ENCODE measurements around the gene FAM187B. TPM values are rescaled to one million over a fixed set of nuclear protein-coding genes. Genes with fewer than 3 reads are reported as not detected.

Gene FAM187B
- total and polyA plus RNA-seq, 2 donors (not counting 1 experiment from before 2014, with no cell fraction given) = 0.25 TPM; not detected in 1

DNA sequence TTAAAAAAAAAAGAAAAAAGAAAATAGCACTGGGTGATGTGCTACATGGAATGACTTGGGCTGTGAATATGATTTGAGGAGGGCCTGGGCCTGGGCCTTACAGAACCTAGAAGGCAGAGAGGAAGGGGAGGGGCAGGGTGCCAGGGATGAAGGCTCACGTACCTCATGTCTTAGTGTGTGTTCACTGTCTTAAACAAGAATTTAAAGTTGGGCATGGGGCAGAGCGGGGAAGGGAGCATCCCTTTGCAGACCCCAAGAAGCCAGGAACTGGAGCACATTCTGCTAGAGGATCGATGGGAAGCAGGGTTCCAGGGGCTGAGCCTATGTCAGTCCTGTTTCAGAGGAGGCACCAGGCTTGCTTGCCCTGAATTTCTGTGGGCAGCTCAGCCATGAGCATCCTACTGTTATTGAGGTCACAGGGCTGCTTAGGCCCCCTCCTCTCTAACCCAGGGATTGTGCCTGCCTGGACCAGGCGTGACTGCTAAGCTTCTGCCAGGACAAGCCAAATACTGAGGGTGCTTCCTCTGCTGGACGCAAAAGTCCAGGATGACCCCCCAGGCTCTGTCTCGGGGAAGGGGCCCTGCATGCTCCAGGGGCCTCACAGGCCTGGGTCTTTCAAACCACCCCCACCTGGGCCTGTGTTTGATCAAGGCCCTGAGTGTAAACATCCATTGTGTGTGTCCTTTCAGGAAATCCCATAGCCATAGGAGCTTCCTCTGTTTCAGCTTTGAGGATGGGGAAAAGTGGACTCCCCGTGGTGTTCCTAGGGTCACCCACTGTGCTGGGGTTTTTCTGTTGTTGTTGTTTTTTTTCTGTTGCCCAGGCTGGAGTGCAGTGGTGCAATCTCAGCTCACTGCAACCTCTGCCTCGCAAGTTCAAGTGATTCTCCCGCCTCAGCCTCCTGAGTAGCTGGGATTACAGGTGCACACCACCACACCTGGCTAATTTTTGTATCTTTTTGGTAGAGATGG lies 25.1 kb upstream of the FAM187B start:
- H3K4me2 ChIP-seq (replicated peaks; ENCODE audit: low read depth, low read length, poor library complexity, severe bottlenecking) = no peak overlapping the region
- H3K4me1 ChIP-seq (ENCODE audit: control insufficient read depth in 2 of 2, insufficient read depth in 2 of 2, low read length in 2 of 2) = peaks cover 8 to 15% of the 10 kb centered on the region in 2 donors
- H3K36me3 ChIP-seq (replicated peaks in 1 of 2; ENCODE audit: control extremely low read depth in 1 of 2, control insufficient read depth in 1 of 2, extremely low read depth in 1 of 2, insufficient read depth in 2 of 2, low read length in 1 of 2) = peaks cover 0 to 8% of the 10 kb centered on the region in 2 experiments
- Mint-ChIP-seq H3K4me1 (peaks cover 23% of the 10 kb centered on the region), H3K9me3 (ENCODE audit: insufficient read depth) (no peaks in the 10 kb centered on the region), H3K4me3 (no peak overlapping the region), H3K27me3 (no peaks in the 10 kb centered on the region), H3K27ac (no peak overlapping the region)
- H3K27ac ChIP-seq (ENCODE audit: low read length in 2 of 2) = no peak overlapping the region
- H3K4me3 ChIP-seq (ENCODE audit: control extremely low read depth in 1 of 5, extremely low read depth in 1 of 5, insufficient read depth in 1 of 5, low read depth in 2 of 5, low read length in 4 of 5) = no peak overlapping the region
- ChIA-PET POLR2A (no interaction called here), CTCF (interaction anchor here (0.8 kb wide), 1 partner anchor 139 kb away, joined by 3 read pairs; no protein-coding TSS in a partner anchor)
- ATAC-seq (ENCODE audit: low read depth) (no peak), DNase-seq (no peak)
- H4K20me1 ChIP-seq (ENCODE audit: control insufficient read depth, insufficient read depth, low read length, poor library complexity, severe bottlenecking) = peaks cover 5% of the 10 kb centered on the region
- H3K27me3 ChIP-seq (replicated peaks in 1 of 4; ENCODE audit: control extremely low read depth in 1 of 4, control insufficient read depth in 3 of 4, insufficient read depth in 4 of 4, low read length in 3 of 4) = no peaks in the 10 kb centered on the region
- TF ChIP-seq EZH2 (IDR thresholded peaks at IDR 0.05; ENCODE audit: borderline replicate concordance, insufficient read depth, low read depth, low read length, poor library complexity, severe bottlenecking) = no peak
- H3K9ac ChIP-seq (ENCODE audit: low read length) = no peak overlapping the region
- H3K9me3 ChIP-seq (ENCODE audit: control extremely low read depth in 1 of 3, control insufficient read depth in 2 of 3, insufficient read depth in 1 of 3, low read length in 2 of 3) = no peaks in the 10 kb centered on the region
- no peaks in the 10 kb centered on the region for H3K79me2 ChIP-seq (ENCODE audit: control insufficient read depth, insufficient read depth, low read length)
- over 99% methylated on average over 8 of the region's 9 CpGs for WGBS (ENCODE audit: insufficient coverage)
- no peak overlapping the region for H2AFZ ChIP-seq (ENCODE audit: insufficient read depth, low read depth, low read length, poor library complexity, severe bottlenecking)
- intact Hi-C loops (cut with micrococcal nuclease) = no loop called here

DNA sequence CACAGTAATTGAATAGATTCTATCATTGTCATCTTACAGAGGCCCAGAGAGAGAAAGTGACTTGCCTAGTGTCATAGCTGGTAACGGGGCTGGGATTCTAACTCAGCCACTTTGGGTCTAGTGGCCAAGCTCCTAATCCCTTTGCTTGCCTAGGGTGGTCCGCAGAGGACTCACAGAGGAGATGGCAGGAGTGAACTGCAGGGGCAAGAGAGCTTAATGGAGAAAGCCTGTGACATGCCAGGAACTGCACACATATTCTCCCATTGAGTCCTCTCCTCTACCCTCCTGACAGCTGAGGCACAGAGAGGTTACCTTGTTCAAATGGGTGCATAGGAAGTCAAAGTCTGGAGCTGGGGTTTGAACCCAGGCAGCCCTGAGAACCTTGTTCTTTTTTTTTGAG lies 22.9 kb upstream of the FAM187B start:
- H3K79me2 ChIP-seq (ENCODE audit: control insufficient read depth, insufficient read depth, low read length) = no peaks in the 10 kb centered on the region
- Mint-ChIP-seq H3K4me1 (peaks cover 29% of the 10 kb centered on the region), H3K4me3 (no peak overlapping the region), H3K9me3 (ENCODE audit: insufficient read depth) (no peaks in the 10 kb centered on the region), H3K27ac (no peak overlapping the region), H3K27me3 (no peaks in the 10 kb centered on the region)
- POLR2A ChIA-PET = interaction anchor here (0.7 to 1.1 kb wide), 4 partner anchors 12 to 157 kb away, joined by 3 to 5 read pairs (median 3); no protein-coding TSS in a partner anchor
- no peak overlapping the region for H3K4me3 ChIP-seq (ENCODE audit: control extremely low read depth in 1 of 5, extremely low read depth in 1 of 5, insufficient read depth in 1 of 5, low read depth in 2 of 5, low read length in 4 of 5)
- H3K4me2 ChIP-seq (replicated peaks; ENCODE audit: low read depth, low read length, poor library complexity, severe bottlenecking) = no peak overlapping the region
- H3K9me3 ChIP-seq (ENCODE audit: control extremely low read depth in 1 of 3, control insufficient read depth in 2 of 3, insufficient read depth in 1 of 3, low read length in 2 of 3) = no peaks in the 10 kb centered on the region
- CTCF ChIA-PET = interaction anchor here (1.0 to 1.7 kb wide), 5 partner anchors 12 to 217 kb away, joined by 3 to 7 read pairs (median 4); no protein-coding TSS in a partner anchor
- ATAC-seq (ENCODE audit: low read depth) = no peak
- no peak overlapping the region for H3K27ac ChIP-seq (ENCODE audit: low read length in 2 of 2)
- WGBS (ENCODE audit: insufficient coverage) = no CpG with 5 or more reads among the region's 2 CpGs
- H3K36me3 ChIP-seq (replicated peaks in 1 of 2; ENCODE audit: control extremely low read depth in 1 of 2, control insufficient read depth in 1 of 2, extremely low read depth in 1 of 2, insufficient read depth in 2 of 2, low read length in 1 of 2) = peaks cover 0 to 8% of the 10 kb centered on the region in 2 experiments
- H3K4me1 ChIP-seq (ENCODE audit: control insufficient read depth in 2 of 2, insufficient read depth in 2 of 2, low read length in 2 of 2) = peaks cover 13 to 30% of the 10 kb centered on the region in 2 donors
- no peak overlapping the region for H2AFZ ChIP-seq (ENCODE audit: insufficient read depth, low read depth, low read length, poor library complexity, severe bottlenecking)
- H3K27me3 ChIP-seq (replicated peaks in 1 of 4; ENCODE audit: control extremely low read depth in 1 of 4, control insufficient read depth in 3 of 4, insufficient read depth in 4 of 4, low read length in 3 of 4) = peaks cover 0 to 6% (median 0%) of the 10 kb centered on the region in 4 experiments
- H4K20me1 ChIP-seq (ENCODE audit: control insufficient read depth, insufficient read depth, low read length, poor library complexity, severe bottlenecking) = peaks cover 5% of the 10 kb centered on the region
- no peak for DNase-seq
- TF ChIP-seq, protein P1, sequence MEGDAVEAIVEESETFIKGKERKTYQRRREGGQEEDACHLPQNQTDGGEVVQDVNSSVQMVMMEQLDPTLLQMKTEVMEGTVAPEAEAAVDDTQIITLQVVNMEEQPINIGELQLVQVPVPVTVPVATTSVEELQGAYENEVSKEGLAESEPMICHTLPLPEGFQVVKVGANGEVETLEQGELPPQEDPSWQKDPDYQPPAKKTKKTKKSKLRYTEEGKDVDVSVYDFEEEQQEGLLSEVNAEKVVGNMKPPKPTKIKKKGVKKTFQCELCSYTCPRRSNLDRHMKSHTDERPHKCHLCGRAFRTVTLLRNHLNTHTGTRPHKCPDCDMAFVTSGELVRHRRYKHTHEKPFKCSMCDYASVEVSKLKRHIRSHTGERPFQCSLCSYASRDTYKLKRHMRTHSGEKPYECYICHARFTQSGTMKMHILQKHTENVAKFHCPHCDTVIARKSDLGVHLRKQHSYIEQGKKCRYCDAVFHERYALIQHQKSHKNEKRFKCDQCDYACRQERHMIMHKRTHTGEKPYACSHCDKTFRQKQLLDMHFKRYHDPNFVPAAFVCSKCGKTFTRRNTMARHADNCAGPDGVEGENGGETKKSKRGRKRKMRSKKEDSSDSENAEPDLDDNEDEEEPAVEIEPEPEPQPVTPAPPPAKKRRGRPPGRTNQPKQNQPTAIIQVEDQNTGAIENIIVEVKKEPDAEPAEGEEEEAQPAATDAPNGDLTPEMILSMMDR (IDR thresholded peaks at IDR 0.05) = no peak
- H3K9ac ChIP-seq (ENCODE audit: low read length) = no peak overlapping the region
- intact Hi-C loops (cut with micrococcal nuclease) = no loop called here

Measured in B cell (primary cell).